Psoas muscle (tissue), 8 donors: Measurements from ENCODE around the gene FMO4. TPM values are rescaled to one million over a fixed set of nuclear protein-coding genes. Genes with fewer than 3 reads are reported as not detected.
"Not testable (repeated sequence)": the region's sequence is repeated elsewhere in the genome, so short reads cannot be mapped to it uniquely, and the experiment has no call there.

Experiments used
- ATAC-seq, 4 donors: fragments of 200-7000 bp; cut with Tn5 transposase; one replicate each; pipeline ENCODE4 v1.9.1; 2020; ENCODE audit warnings: moderate library complexity in 3 of 4, mild to moderate bottlenecking in 2 of 4
- DNase-seq, 2 donors: peaks; one replicate each; pipeline ENCODE4 v3.0.0-alpha.2; 2020
- H3K27ac ChIP-seq: fragments of 200-600 bp; one replicate; pipeline ENCODE4 v1.8.0; 2022
- H3K27me3 ChIP-seq, 3 donors: fragments of 200-600 bp in 1 of 3; one replicate each; pipeline versions ENCODE4 v1.6.1 to v1.8.0; 2013 to 2022; ENCODE audit warnings: low read length in 2 of 3, mild to moderate bottlenecking in 2 of 3, moderate library complexity in 1 of 3; ENCODE audit not compliant: insufficient read depth in 3 of 3
- H3K36me3 ChIP-seq, 2 donors: fragments of 200-600 bp in 1 of 2; one replicate each; pipeline versions ENCODE4 v1.6.1 to v1.8.0; 2013 to 2022; ENCODE audit warnings: low read depth in 1 of 2, mild to moderate bottlenecking in 1 of 2, moderate library complexity in 1 of 2; ENCODE audit not compliant: insufficient read depth in 1 of 2
- H3K4me1 ChIP-seq: fragments of 200-600 bp; one replicate; pipeline ENCODE4 v1.8.0; 2022
- H3K4me3 ChIP-seq: fragments of 200-600 bp; one replicate; pipeline ENCODE4 v1.8.0; 2022; ENCODE audit warnings: mild to moderate bottlenecking
- H3K9me3 ChIP-seq: fragments of 200-600 bp; one replicate; pipeline ENCODE4 v1.8.0; 2022
- CTCF ChIP-seq: fragments of 200-600 bp; IDR thresholded peaks from one replicate; pipeline ENCODE4 v1.8.0; 2022; ENCODE audit warnings: antibody characterized with exemption
- WGBS, 3 donors: extraction: QIAGEN DNeasy Blood & Tissue Kit; methylation state at CpG; one replicate each; pipeline versions ENCODE4 v1.1.6 to v1.1.7; 2013; 5-methylcytosine and 5-hydroxymethylcytosine counted together
- intact Hi-C, 2 donors: fragments of 100-400 bp; cut with DNase I; formaldehyde crosslinking; loops; one replicate each; pipeline versions ENCODE4 v1.11.0 to v1.14.2; 2022
- polyA plus RNA-seq, 3 donors: library from polyadenylated mRNA; stranded (reverse); fragments of 200-250 nt; gene quantifications; one replicate each; pipeline ENCODE4 v1.2.3, GENCODE V29; 2013
- total RNA-seq, 4 donors: library from RNA; stranded (reverse); fragmentation: NEBNext Ultra II Directional in 2 of 4; extraction: Animal tissue kit (Norgen Biotek cat#: 25700) in 2 of 4; gene quantifications; one replicate each; pipeline versions ENCODE4 v1.2.1 to v1.2.4, GENCODE V29; 2021 to 2023
- donor health status: healthy with polysubstance abuse.
- donor health status: DM: no; HTN: no; CAD: no; lungs with moderate emphysema.
- donor health status: Bipolar disorder and iron deficiency.
- donor health status: healthy.
- donor health status: DM: yes; HTN: yes; CAD: no.
- donor health status: DM: no; HTN: no; CAD: no.
- donor health status: DM: no; HTN: no; CAD: no.
- donor health status: DM: yes; HTN: yes; CAD: no.

FMO4 gene
- total and polyA plus RNA-seq, 7 donors = 0.15 to 1.7 (median 0.66) TPM

- TF ChIP-seq CTCF = no peak
Measured at GRCh38 chr1:171357179-171357578, 43.2 kb downstream of the FMO4 start.

GRCh38 chr1:171359355-171359648 lies 45.3 kb downstream of the FMO4 start:
- intact Hi-C loops, H3K4me1 ChIP-seq, DNase-seq, H3K27me3 ChIP-seq, H3K9me3 ChIP-seq, H3K4me3 ChIP-seq, H3K36me3 ChIP-seq, H3K27ac ChIP-seq, ATAC-seq: not testable (repeated sequence)
- 87 to 95% (median 89%) methylated on average over 7 of the region's 7 CpGs for WGBS, 3 donors

More at GRCh38 chr1:171357179-171357578, 43.2 kb downstream of the FMO4 start:
- DNase-seq (no peak), ATAC-seq (no peak)
- Histone ChIP-seq H3K27ac (no peak overlapping the region), H3K9me3 (no peaks in the 10 kb centered on the region), H3K27me3 (no peaks in the 10 kb centered on the region), H3K36me3 (no peaks in the 10 kb centered on the region), H3K4me3 (no peak overlapping the region), H3K4me1 (no peaks in the 10 kb centered on the region)
- 48 to 55% (median 49%) methylated on average over 4 of the region's 4 CpGs for WGBS, 3 donors
- intact Hi-C loops = no loop called here

- H3K27ac ChIP-seq, intact Hi-C loops, H3K36me3 ChIP-seq, H3K4me3 ChIP-seq, ATAC-seq, DNase-seq, H3K9me3 ChIP-seq, H3K27me3 ChIP-seq, H3K4me1 ChIP-seq: not testable (repeated sequence)
- WGBS, 3 donors = 62 to 70% (median 68%) methylated on average over 9 of the region's 9 CpGs
Measured at GRCh38 chr1:171359731-171360527, 45.9 kb downstream of the FMO4 start.

- no peak overlapping the region for H3K27ac ChIP-seq
- WGBS, 3 donors = 87 to 94% (median 91%) methylated on average over 6 of the region's 6 CpGs
- no peak for ATAC-seq
- H3K4me1 ChIP-seq = no peaks in the 10 kb centered on the region
- intact Hi-C loops = no loop called here
- DNase-seq = no peak
- H3K27me3 ChIP-seq = no peaks in the 10 kb centered on the region
- H3K36me3 ChIP-seq = no peaks in the 10 kb centered on the region
- H3K9me3 ChIP-seq = no peaks in the 10 kb centered on the region
- no peak for TF ChIP-seq CTCF
- H3K4me3 ChIP-seq = no peak overlapping the region
Measured at GRCh38 chr1:171366085-171366484, 52.1 kb downstream of the FMO4 start.

GRCh38 chr1:171366816-171367215 lies 52.8 kb downstream of the FMO4 start:
- WGBS, 3 donors = 49 to 58% (median 58%) methylated on average over 2 of the region's 2 CpGs
- no peaks in the 10 kb centered on the region for H3K9me3 ChIP-seq
- H3K36me3 ChIP-seq = no peaks in the 10 kb centered on the region
- H3K4me1 ChIP-seq = no peaks in the 10 kb centered on the region
- no peak overlapping the region for H3K4me3 ChIP-seq
- no peak overlapping the region for H3K27ac ChIP-seq
- ATAC-seq = no peak
- no peaks in the 10 kb centered on the region for H3K27me3 ChIP-seq
- intact Hi-C loops = no loop called here
- no peak for TF ChIP-seq CTCF
- DNase-seq = no peak

GRCh38 chr1:171367436-171367835 lies 53.5 kb downstream of the FMO4 start:
- Histone ChIP-seq H3K9me3 (no peaks in the 10 kb centered on the region), H3K27me3 (no peaks in the 10 kb centered on the region), H3K4me3 (no peak overlapping the region), H3K4me1 (no peaks in the 10 kb centered on the region), H3K36me3 (no peaks in the 10 kb centered on the region), H3K27ac (no peak overlapping the region)
- WGBS, 3 donors = 74 to 96% (median 81%) methylated on average over 1 of the region's 1 CpG
- TF ChIP-seq CTCF = no peak
- intact Hi-C loops = no loop called here
- ATAC-seq (no peak), DNase-seq (no peak)
